Measurements from ENCODE around the gene GPR68.

DNA sequence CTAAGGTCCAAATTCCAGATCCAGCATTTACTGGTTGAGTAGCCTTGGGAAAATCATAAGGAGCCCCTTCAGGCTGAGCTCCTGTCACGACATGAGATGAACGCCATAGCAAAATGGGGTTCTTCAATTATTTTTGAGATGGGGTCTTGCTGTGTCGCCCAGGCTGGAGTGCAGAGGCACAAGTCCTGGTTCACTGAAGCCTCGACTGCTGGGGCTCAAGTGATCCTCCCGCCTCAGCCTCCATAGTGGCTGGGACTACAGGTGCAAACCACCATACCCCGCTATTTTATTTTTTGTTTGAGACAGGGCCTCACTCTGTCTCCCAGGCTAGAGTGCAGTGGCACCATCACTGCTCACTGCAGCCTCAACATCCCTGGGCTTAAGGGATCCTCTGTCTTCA lies 25.7 kb upstream of the GPR68 start:
- no peak for TF ChIP-seq POLR2AphosphoS5 (IDR thresholded peaks at IDR 0.05; ENCODE audit: low read depth, low read length)
- TF ChIP-seq, protein P1, sequence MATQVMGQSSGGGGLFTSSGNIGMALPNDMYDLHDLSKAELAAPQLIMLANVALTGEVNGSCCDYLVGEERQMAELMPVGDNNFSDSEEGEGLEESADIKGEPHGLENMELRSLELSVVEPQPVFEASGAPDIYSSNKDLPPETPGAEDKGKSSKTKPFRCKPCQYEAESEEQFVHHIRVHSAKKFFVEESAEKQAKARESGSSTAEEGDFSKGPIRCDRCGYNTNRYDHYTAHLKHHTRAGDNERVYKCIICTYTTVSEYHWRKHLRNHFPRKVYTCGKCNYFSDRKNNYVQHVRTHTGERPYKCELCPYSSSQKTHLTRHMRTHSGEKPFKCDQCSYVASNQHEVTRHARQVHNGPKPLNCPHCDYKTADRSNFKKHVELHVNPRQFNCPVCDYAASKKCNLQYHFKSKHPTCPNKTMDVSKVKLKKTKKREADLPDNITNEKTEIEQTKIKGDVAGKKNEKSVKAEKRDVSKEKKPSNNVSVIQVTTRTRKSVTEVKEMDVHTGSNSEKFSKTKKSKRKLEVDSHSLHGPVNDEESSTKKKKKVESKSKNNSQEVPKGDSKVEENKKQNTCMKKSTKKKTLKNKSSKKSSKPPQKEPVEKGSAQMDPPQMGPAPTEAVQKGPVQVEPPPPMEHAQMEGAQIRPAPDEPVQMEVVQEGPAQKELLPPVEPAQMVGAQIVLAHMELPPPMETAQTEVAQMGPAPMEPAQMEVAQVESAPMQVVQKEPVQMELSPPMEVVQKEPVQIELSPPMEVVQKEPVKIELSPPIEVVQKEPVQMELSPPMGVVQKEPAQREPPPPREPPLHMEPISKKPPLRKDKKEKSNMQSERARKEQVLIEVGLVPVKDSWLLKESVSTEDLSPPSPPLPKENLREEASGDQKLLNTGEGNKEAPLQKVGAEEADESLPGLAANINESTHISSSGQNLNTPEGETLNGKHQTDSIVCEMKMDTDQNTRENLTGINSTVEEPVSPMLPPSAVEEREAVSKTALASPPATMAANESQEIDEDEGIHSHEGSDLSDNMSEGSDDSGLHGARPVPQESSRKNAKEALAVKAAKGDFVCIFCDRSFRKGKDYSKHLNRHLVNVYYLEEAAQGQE (IDR thresholded peaks at IDR 0.05; ENCODE audit: insufficient read depth in 1 of 2, low read depth in 2 of 2, low read length in 2 of 2), result no peak
- no peak for TF ChIP-seq TAF1 (IDR thresholded peaks at IDR 0.05; ENCODE audit: borderline replicate concordance, insufficient read depth, low read length)
- TF ChIP-seq SIN3A (IDR thresholded peaks at IDR 0.05; ENCODE audit: borderline replicate concordance, insufficient read depth, low read length), result no peak
- no peak for TF ChIP-seq FOXP2 (optimal IDR thresholded peaks at IDR 0.05; ENCODE audit: borderline replicate concordance, extremely low read depth, extremely low read length, insufficient read depth)

Data from PFSK-1 (cell line).